ENCODE measurements around the gene CILP. TPM values are rescaled to one million over a fixed set of nuclear protein-coding genes. Genes with fewer than 3 reads are reported as not detected.

Gene CILP
- total and polyA plus RNA-seq, 4 donors: 0.30 to 0.97 (median 0.66) TPM

GRCh38 chr15:65206750-65207149 is 4.5 kb downstream of the CILP start:
- Histone ChIP-seq H3K9me3 (ENCODE audit: control insufficient read depth in 4 of 4, insufficient read depth in 3 of 4, low read length in 3 of 4) (no peaks in the 10 kb centered on the region), H3K27ac (ENCODE audit: low read depth in 1 of 2, low read length in 1 of 2) (no peak overlapping the region), H3K36me3 (ENCODE audit: control insufficient read depth in 4 of 4, insufficient read depth in 4 of 4, low read length in 4 of 4) (no peaks in the 10 kb centered on the region), H3K27me3 (ENCODE audit: control insufficient read depth in 3 of 3, insufficient read depth in 3 of 3, low read length in 2 of 3) (no peaks in the 10 kb centered on the region), H3K9ac (ENCODE audit: insufficient read depth in 1 of 2, low read length in 2 of 2) (no peak overlapping the region), H3K4me3 (no peak overlapping the region), H3K4me1 (ENCODE audit: control insufficient read depth in 5 of 5, insufficient read depth in 5 of 5, low read length in 5 of 5) (peaks cover 0 to 26% (median 6%) of the 10 kb centered on the region in 5 donors)
- ATAC-seq (ENCODE audit: insufficient read depth, low FRiP score): no peak
- no peak for DNase-seq
- WGBS, 2 donors: 96 to 97% methylated on average over 20 of the region's 20 CpGs
- TF ChIP-seq, protein P1, sequence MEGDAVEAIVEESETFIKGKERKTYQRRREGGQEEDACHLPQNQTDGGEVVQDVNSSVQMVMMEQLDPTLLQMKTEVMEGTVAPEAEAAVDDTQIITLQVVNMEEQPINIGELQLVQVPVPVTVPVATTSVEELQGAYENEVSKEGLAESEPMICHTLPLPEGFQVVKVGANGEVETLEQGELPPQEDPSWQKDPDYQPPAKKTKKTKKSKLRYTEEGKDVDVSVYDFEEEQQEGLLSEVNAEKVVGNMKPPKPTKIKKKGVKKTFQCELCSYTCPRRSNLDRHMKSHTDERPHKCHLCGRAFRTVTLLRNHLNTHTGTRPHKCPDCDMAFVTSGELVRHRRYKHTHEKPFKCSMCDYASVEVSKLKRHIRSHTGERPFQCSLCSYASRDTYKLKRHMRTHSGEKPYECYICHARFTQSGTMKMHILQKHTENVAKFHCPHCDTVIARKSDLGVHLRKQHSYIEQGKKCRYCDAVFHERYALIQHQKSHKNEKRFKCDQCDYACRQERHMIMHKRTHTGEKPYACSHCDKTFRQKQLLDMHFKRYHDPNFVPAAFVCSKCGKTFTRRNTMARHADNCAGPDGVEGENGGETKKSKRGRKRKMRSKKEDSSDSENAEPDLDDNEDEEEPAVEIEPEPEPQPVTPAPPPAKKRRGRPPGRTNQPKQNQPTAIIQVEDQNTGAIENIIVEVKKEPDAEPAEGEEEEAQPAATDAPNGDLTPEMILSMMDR (IDR thresholded peaks at IDR 0.05; ENCODE audit: control extremely low read depth, extremely low read depth): no peak

DNA sequence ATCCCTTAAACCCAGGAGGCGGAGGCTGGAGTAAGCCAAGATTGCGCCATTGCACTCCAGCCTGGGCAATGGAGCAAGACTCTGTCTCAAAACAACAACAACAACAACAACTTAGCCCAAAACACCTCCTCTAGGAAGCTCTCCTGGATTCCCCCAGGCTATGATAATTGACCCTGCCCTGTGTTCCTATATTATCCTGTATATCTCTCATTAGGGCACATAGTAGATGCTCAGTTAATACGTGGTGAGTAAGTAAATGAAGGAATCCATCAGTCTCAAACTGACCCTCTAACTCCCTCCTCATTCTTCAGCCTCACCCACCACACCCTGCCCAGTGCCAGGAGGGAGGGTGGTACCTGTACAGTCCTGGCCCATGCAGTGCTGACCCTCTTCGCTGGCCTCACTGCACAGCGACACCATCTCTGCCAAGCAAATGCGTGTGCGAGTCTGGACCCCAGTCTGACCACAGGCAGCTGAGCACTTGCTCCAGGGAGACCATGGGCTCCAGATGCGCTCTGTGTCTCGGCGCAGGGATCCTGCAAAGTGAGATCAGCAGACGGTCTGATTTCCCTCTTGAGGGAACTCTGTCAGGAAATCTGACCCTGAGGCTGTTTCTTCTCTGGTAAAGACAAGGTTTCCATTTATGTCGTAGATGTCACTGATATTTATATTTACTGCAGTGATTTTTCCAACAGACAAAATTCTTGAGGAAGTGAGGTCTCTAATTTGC is 6.2 kb downstream of the CILP start:
- ATAC-seq (ENCODE audit: insufficient read depth, low FRiP score): no peak
- no peaks in the 10 kb centered on the region for H3K36me3 ChIP-seq (ENCODE audit: control insufficient read depth in 4 of 4, insufficient read depth in 4 of 4, low read length in 4 of 4)
- TF ChIP-seq, protein P1 (IDR thresholded peaks at IDR 0.05; ENCODE audit: control extremely low read depth, extremely low read depth): no peak

DNA sequence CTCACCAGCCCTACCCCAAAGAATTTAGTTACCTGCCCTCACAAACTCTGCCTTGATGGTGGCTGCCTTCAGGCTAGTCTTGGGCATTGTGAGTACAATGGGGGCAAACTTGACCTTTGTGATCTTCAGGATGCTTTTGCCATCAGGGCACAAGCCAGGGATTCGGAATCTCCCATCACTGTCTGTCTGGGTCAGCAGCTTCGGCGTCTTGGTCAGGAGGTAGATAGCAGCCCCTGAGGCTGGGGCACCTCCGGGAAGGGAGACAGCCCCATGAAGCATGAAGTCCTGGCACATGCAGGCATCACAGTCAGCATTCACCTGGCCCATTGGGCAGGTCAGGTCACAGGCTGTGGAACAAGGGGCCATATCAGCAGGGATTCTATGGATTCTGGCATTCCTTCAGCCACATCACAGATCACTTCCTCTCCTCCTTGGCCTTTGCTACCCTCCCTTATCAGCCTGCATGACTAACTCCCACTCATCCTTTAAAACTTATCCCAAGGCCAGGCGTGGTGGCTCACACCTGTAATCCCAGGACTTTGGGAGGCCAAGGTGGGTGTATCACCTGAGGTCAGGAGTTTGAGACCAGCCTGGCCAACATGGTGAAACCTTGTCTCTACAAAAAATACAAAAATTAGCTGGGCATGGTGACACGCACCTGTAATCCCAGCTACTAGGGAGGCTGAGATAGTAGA is 6.9 kb downstream of the CILP start:
- Histone ChIP-seq H3K9me3 (ENCODE audit: control insufficient read depth in 4 of 4, insufficient read depth in 3 of 4, low read length in 3 of 4) (no peaks in the 10 kb centered on the region), H3K27ac (ENCODE audit: low read depth in 1 of 2, low read length in 1 of 2) (no peak overlapping the region), H3K9ac (ENCODE audit: insufficient read depth in 1 of 2, low read length in 2 of 2) (no peak overlapping the region), H3K36me3 (ENCODE audit: control insufficient read depth in 4 of 4, insufficient read depth in 4 of 4, low read length in 4 of 4) (no peaks in the 10 kb centered on the region), H3K27me3 (ENCODE audit: control insufficient read depth in 3 of 3, insufficient read depth in 3 of 3, low read length in 2 of 3) (no peaks in the 10 kb centered on the region), H3K4me1 (ENCODE audit: control insufficient read depth in 5 of 5, insufficient read depth in 5 of 5, low read length in 5 of 5) (peaks cover 0 to 6% (median 0%) of the 10 kb centered on the region in 5 donors), H3K4me3 (no peak overlapping the region)
- TF ChIP-seq, protein P1 (IDR thresholded peaks at IDR 0.05; ENCODE audit: control extremely low read depth, extremely low read depth): no peak
- ATAC-seq (ENCODE audit: insufficient read depth, low FRiP score) (no peak), DNase-seq (no peak)
- WGBS, 2 donors: 95 to 97% methylated on average over 6 of the region's 6 CpGs

More for the DNA sequence above, 6.2 kb downstream of the CILP start:
- Histone ChIP-seq H3K9me3 (ENCODE audit: control insufficient read depth in 4 of 4, insufficient read depth in 3 of 4, low read length in 3 of 4) (no peaks in the 10 kb centered on the region), H3K27ac (ENCODE audit: low read depth in 1 of 2, low read length in 1 of 2) (no peak overlapping the region), H3K27me3 (ENCODE audit: control insufficient read depth in 3 of 3, insufficient read depth in 3 of 3, low read length in 2 of 3) (no peaks in the 10 kb centered on the region), H3K4me3 (no peak overlapping the region), H3K4me1 (ENCODE audit: control insufficient read depth in 5 of 5, insufficient read depth in 5 of 5, low read length in 5 of 5) (peaks cover 0 to 10% (median 0%) of the 10 kb centered on the region in 5 donors), H3K9ac (ENCODE audit: insufficient read depth in 1 of 2, low read length in 2 of 2) (no peak overlapping the region)
- no peak for DNase-seq
- WGBS, 2 donors: 94% methylated on average over 12 of the region's 12 CpGs
